ENCODE results near the gene PAK3. TPM values are rescaled to one million over a fixed set of nuclear protein-coding genes. Genes with fewer than 3 reads are reported as not detected.

Gene PAK3
- total RNA-seq, 4 donors from 2014 or later, result 1.8 to 5.0 (median 2.2) TPM

DNA sequence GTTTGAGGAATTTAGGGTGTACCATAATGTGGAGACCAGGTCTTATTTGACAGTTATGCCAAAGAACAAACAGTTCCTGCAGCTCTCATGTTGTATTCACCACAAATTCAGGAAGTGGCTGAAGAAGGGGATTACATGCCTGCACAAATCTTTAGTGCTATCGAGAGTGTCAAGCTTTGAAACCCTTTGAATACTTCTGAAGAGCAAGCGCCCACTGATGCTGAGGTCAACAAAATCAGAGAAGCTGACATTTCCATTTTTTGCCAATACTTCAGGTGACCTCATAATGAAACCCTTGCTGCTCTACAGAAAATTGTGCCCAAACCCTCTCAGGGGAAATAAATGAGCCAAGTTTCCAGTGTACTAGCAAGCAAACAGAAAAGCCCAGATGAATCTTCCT lies 28.4 kb downstream of the PAK3 start:
- 67 to 86% methylated on average over 1 of the region's 2 CpGs for WGBS, 2 donors (ENCODE audit: low coverage in 1 of 2)
- Histone ChIP-seq H3K9me3 (no peaks in the 10 kb centered on the region), H3K4me3 (no peak overlapping the region), H3K27ac (no peak overlapping the region), H3K36me3 (no peaks in the 10 kb centered on the region), H3K27me3 (no peaks in the 10 kb centered on the region), H3K4me1 (no peaks in the 10 kb centered on the region)
- TF ChIP-seq, protein P1, sequence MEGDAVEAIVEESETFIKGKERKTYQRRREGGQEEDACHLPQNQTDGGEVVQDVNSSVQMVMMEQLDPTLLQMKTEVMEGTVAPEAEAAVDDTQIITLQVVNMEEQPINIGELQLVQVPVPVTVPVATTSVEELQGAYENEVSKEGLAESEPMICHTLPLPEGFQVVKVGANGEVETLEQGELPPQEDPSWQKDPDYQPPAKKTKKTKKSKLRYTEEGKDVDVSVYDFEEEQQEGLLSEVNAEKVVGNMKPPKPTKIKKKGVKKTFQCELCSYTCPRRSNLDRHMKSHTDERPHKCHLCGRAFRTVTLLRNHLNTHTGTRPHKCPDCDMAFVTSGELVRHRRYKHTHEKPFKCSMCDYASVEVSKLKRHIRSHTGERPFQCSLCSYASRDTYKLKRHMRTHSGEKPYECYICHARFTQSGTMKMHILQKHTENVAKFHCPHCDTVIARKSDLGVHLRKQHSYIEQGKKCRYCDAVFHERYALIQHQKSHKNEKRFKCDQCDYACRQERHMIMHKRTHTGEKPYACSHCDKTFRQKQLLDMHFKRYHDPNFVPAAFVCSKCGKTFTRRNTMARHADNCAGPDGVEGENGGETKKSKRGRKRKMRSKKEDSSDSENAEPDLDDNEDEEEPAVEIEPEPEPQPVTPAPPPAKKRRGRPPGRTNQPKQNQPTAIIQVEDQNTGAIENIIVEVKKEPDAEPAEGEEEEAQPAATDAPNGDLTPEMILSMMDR (IDR thresholded peaks at IDR 0.05), result no peak
- TF ChIP-seq EP300 (IDR thresholded peaks at IDR 0.05) (no peak), POLR2AphosphoS5 (IDR thresholded peaks at IDR 0.05) (no peak), POLR2A (IDR thresholded peaks at IDR 0.05) (no peak)
- no peak for ATAC-seq

DNA sequence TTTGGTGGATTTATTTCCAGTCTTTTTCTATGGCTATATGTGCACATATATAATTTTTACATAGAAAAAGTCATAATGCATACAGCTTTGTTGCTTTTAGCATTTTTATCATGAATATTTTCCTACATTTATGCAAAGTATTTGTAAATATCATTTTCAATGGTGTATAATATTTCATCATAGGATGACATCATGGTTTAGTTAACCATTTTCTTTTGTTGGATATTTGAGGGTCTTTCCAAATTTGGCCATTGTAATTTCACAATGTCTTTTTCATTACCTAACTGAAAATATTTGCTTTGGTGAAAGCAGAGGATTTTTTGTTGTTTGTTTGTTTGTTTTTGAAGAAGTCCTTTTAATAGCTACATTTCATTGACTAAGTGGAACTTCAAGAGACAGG lies 31.0 kb downstream of the PAK3 start:
- Histone ChIP-seq H3K9me3 (no peaks in the 10 kb centered on the region), H3K27me3 (no peaks in the 10 kb centered on the region), H3K36me3 (no peaks in the 10 kb centered on the region), H3K4me3 (no peak overlapping the region), H3K27ac (no peak overlapping the region), H3K4me1 (no peaks in the 10 kb centered on the region)
- no peak for ATAC-seq
- TF ChIP-seq POLR2A (IDR thresholded peaks at IDR 0.05), result no peak
- no peak for TF ChIP-seq POLR2AphosphoS5 (IDR thresholded peaks at IDR 0.05)
- TF ChIP-seq, protein P1 (IDR thresholded peaks at IDR 0.05), result no peak
- TF ChIP-seq EP300 (IDR thresholded peaks at IDR 0.05), result no peak

DNA sequence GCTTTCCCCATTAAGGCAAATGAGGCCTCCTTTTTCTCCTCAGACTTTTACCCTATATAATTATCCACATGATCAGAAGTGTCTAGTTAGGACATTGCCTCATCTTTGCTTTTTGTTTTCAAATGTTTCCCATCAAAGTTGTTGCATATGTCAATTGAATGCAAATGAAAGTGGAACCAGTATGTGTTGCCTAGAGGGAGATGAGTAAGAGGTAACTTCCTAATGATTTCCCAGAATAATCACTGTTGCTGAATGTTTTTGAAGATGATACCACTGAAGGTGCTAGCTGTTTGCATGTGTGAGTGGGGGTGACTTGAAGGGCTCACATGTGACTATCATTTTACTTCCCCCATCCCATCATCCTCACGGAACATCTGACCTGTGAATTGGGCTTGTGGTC lies 33.9 kb downstream of the PAK3 start:
- Histone ChIP-seq H3K9me3 (no peaks in the 10 kb centered on the region), H3K36me3 (no peaks in the 10 kb centered on the region), H3K27ac (no peak overlapping the region), H3K4me1 (no peaks in the 10 kb centered on the region), H3K4me3 (no peak overlapping the region), H3K27me3 (no peaks in the 10 kb centered on the region)
- TF ChIP-seq POLR2A (IDR thresholded peaks at IDR 0.05), result no peak
- TF ChIP-seq, protein P1 (IDR thresholded peaks at IDR 0.05), result no peak
- 100% methylated on average over 1 of the region's 1 CpG; no CpG with 5 or more reads in 1 of the 2 donors for WGBS, 2 donors (ENCODE audit: low coverage in 1 of 2)
- no peak for ATAC-seq

DNA sequence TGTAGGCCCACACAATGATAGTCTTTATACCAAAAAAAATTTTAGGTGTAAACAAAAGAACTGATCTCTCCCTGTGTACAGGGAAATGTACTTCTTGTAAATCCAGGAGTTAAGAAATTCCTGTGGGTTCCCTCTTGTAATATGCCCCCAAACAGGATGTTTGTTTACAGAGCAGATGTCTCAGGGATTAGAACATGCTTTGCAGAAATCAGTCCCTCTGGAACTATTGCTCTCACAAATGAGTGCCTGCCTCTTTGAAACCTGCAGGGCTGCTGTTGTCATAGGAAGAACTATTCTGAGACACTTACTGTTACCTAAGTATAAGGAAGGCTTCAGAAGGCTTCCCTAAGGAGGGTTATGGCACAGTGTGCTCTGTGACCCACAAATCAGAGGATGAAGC lies 35.6 kb downstream of the PAK3 start:
- Histone ChIP-seq H3K9me3 (no peaks in the 10 kb centered on the region), H3K27ac (no peak overlapping the region), H3K4me1 (no peaks in the 10 kb centered on the region), H3K27me3 (no peaks in the 10 kb centered on the region), H3K36me3 (no peaks in the 10 kb centered on the region), H3K4me3 (no peak overlapping the region)
- ATAC-seq, result no peak
- no peak for TF ChIP-seq POLR2AphosphoS5 (IDR thresholded peaks at IDR 0.05)
- TF ChIP-seq POLR2A (IDR thresholded peaks at IDR 0.05), result no peak
- TF ChIP-seq, protein P1 (IDR thresholded peaks at IDR 0.05), result no peak
- no peak for TF ChIP-seq EP300 (IDR thresholded peaks at IDR 0.05)

DNA sequence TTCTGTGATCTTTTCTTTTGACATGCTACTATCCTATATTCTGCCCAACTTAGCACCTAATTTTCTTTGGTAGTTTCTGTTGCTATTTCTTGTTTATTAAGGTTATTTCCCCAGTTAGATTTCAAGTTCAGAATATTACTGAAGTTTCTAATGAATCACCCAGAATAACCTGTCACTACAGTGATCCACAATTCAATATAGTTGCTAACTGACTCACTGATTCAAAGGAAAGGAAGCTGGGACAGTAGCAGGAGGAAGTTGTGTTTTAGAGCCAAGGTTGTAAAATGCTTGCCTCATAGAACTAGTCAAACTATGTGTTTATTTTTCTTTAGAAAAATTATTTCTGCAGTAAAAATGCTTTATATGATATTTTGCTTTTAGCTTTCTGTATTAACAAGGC lies 37.4 kb downstream of the PAK3 start:
- ATAC-seq, result no peak
- no peak overlapping the region for H3K27ac ChIP-seq
- no peaks in the 10 kb centered on the region for H3K27me3 ChIP-seq

More for the DNA sequence above, 37.4 kb downstream of the PAK3 start:
- no peaks in the 10 kb centered on the region for H3K36me3 ChIP-seq
- no peak overlapping the region for H3K4me3 ChIP-seq
- no peaks in the 10 kb centered on the region for H3K9me3 ChIP-seq
- TF ChIP-seq POLR2AphosphoS5 (IDR thresholded peaks at IDR 0.05) (no peak), POLR2A (IDR thresholded peaks at IDR 0.05) (no peak), EP300 (IDR thresholded peaks at IDR 0.05) (no peak)
- TF ChIP-seq, protein P1 (IDR thresholded peaks at IDR 0.05), result no peak
- no peaks in the 10 kb centered on the region for H3K4me1 ChIP-seq
